ENCODE data around the gene SPATA31D4.
"Not testable (repeated sequence)": the region's sequence is repeated elsewhere in the genome, so short reads cannot be mapped to it uniquely, and the experiment has no call there.

SPATA31D4 gene

GRCh38 chr9:81928305-81928704, at the start of gene SPATA31D4:
SPATA31D4 (plus strand) TSS chr9:81928428; CDS start chr9:81928514, 86 bp downstream.
- not testable (repeated sequence) for H3K9me3 Mint-ChIP-seq; H3K36me3 Mint-ChIP-seq (ENCODE audit: low read depth); H3K4me3 Mint-ChIP-seq; H3K27me3 Mint-ChIP-seq; H3K27ac Mint-ChIP-seq; H3K4me1 Mint-ChIP-seq (ENCODE audit: low read depth)

GRCh38 chr9:81878530-81878929, 49.7 kb upstream of the SPATA31D4 start:
- H3K4me3 Mint-ChIP-seq, result no peak overlapping the region
- H3K4me1 Mint-ChIP-seq (ENCODE audit: low read depth), result no peaks in the 10 kb centered on the region
- no peak overlapping the region for H3K27ac Mint-ChIP-seq
- H3K36me3 Mint-ChIP-seq (ENCODE audit: low read depth), result no peaks in the 10 kb centered on the region
- no peaks in the 10 kb centered on the region for H3K27me3 Mint-ChIP-seq
- H3K9me3 Mint-ChIP-seq, result peaks cover 4% of the 10 kb centered on the region

- H3K36me3 Mint-ChIP-seq (ENCODE audit: low read depth), result no peaks in the 10 kb centered on the region
- H3K27ac Mint-ChIP-seq, result no peak overlapping the region
- peaks cover 4% of the 10 kb centered on the region for H3K9me3 Mint-ChIP-seq
- H3K27me3 Mint-ChIP-seq, result no peaks in the 10 kb centered on the region
- H3K4me3 Mint-ChIP-seq, result no peak overlapping the region
- no peaks in the 10 kb centered on the region for H3K4me1 Mint-ChIP-seq (ENCODE audit: low read depth)
These were observed 48.7 kb upstream of the SPATA31D4 start for GRCh38 chr9:81879501-81879916.

GRCh38 chr9:81885602-81886001, 42.6 kb upstream of the SPATA31D4 start:
- Mint-ChIP-seq H3K4me1 (ENCODE audit: low read depth) (no peaks in the 10 kb centered on the region), H3K9me3 (no peaks in the 10 kb centered on the region), H3K27me3 (no peaks in the 10 kb centered on the region), H3K27ac (no peak overlapping the region), H3K4me3 (no peak overlapping the region), H3K36me3 (ENCODE audit: low read depth) (no peaks in the 10 kb centered on the region)

GRCh38 chr9:81886665-81887064, 41.6 kb upstream of the SPATA31D4 start:
- Mint-ChIP-seq H3K27me3 (no peaks in the 10 kb centered on the region), H3K27ac (no peak overlapping the region), H3K36me3 (ENCODE audit: low read depth) (no peaks in the 10 kb centered on the region)

GRCh38 chr9:81890104-81890503, 38.1 kb upstream of the SPATA31D4 start:
- Mint-ChIP-seq H3K36me3 (ENCODE audit: low read depth) (no peaks in the 10 kb centered on the region), H3K27ac (no peak overlapping the region), H3K4me1 (ENCODE audit: low read depth) (no peaks in the 10 kb centered on the region), H3K4me3 (no peak overlapping the region), H3K9me3 (no peaks in the 10 kb centered on the region), H3K27me3 (no peaks in the 10 kb centered on the region)

More at GRCh38 chr9:81886665-81887064, 41.6 kb upstream of the SPATA31D4 start:
- no peaks in the 10 kb centered on the region for H3K4me1 Mint-ChIP-seq (ENCODE audit: low read depth)
- H3K9me3 Mint-ChIP-seq, result no peaks in the 10 kb centered on the region
- no peak overlapping the region for H3K4me3 Mint-ChIP-seq

- peaks cover 4% of the 10 kb centered on the region for H3K9me3 Mint-ChIP-seq
- H3K36me3 Mint-ChIP-seq (ENCODE audit: low read depth), result no peaks in the 10 kb centered on the region
- H3K4me3 Mint-ChIP-seq, result no peak overlapping the region
- peaks cover 4% of the 10 kb centered on the region for H3K27me3 Mint-ChIP-seq
- no peaks in the 10 kb centered on the region for H3K4me1 Mint-ChIP-seq (ENCODE audit: low read depth)
- H3K27ac Mint-ChIP-seq, result no peak overlapping the region
These were observed 35.8 kb upstream of the SPATA31D4 start for GRCh38 chr9:81892440-81892839.

- H3K27ac Mint-ChIP-seq, result no peak overlapping the region
These were observed 34.3 kb upstream of the SPATA31D4 start for GRCh38 chr9:81893929-81894328.

GRCh38 chr9:81894891-81895290, 33.3 kb upstream of the SPATA31D4 start:
- H3K9me3 Mint-ChIP-seq, result peaks cover 4% of the 10 kb centered on the region
- no peaks in the 10 kb centered on the region for H3K4me1 Mint-ChIP-seq (ENCODE audit: low read depth)
- H3K27me3 Mint-ChIP-seq, result peaks cover 4% of the 10 kb centered on the region
- no peaks in the 10 kb centered on the region for H3K36me3 Mint-ChIP-seq (ENCODE audit: low read depth)
- H3K4me3 Mint-ChIP-seq, result no peak overlapping the region
- H3K27ac Mint-ChIP-seq, result no peak overlapping the region

More at GRCh38 chr9:81893929-81894328, 34.3 kb upstream of the SPATA31D4 start:
- H3K4me1 Mint-ChIP-seq (ENCODE audit: low read depth), result no peaks in the 10 kb centered on the region
- peaks cover 4% of the 10 kb centered on the region for H3K27me3 Mint-ChIP-seq
- no peaks in the 10 kb centered on the region for H3K36me3 Mint-ChIP-seq (ENCODE audit: low read depth)
- peaks cover 4% of the 10 kb centered on the region for H3K9me3 Mint-ChIP-seq
- no peak overlapping the region for H3K4me3 Mint-ChIP-seq

- H3K4me1 Mint-ChIP-seq (ENCODE audit: low read depth), result no peaks in the 10 kb centered on the region
- H3K27me3 Mint-ChIP-seq, result peaks cover 4% of the 10 kb centered on the region
- no peak overlapping the region for H3K4me3 Mint-ChIP-seq
- peaks cover 4% of the 10 kb centered on the region for H3K9me3 Mint-ChIP-seq
- H3K36me3 Mint-ChIP-seq (ENCODE audit: low read depth), result no peaks in the 10 kb centered on the region
- no peak overlapping the region for H3K27ac Mint-ChIP-seq
These were observed 32.2 kb upstream of the SPATA31D4 start for GRCh38 chr9:81896070-81896469.

GRCh38 chr9:81898851-81899250, 29.4 kb upstream of the SPATA31D4 start:
- no peak overlapping the region for H3K27ac Mint-ChIP-seq
- peaks cover 4% of the 10 kb centered on the region for H3K27me3 Mint-ChIP-seq
- no peak overlapping the region for H3K4me3 Mint-ChIP-seq
- H3K4me1 Mint-ChIP-seq (ENCODE audit: low read depth), result no peaks in the 10 kb centered on the region
- H3K9me3 Mint-ChIP-seq, result peaks cover 4% of the 10 kb centered on the region
- no peaks in the 10 kb centered on the region for H3K36me3 Mint-ChIP-seq (ENCODE audit: low read depth)

GRCh38 chr9:81902196-81902595, 26.0 kb upstream of the SPATA31D4 start:
- no peaks in the 10 kb centered on the region for H3K4me1 Mint-ChIP-seq (ENCODE audit: low read depth)
- H3K4me3 Mint-ChIP-seq, result no peak overlapping the region
- H3K36me3 Mint-ChIP-seq (ENCODE audit: low read depth), result no peaks in the 10 kb centered on the region
- no peak overlapping the region for H3K27ac Mint-ChIP-seq
- H3K27me3 Mint-ChIP-seq, result no peaks in the 10 kb centered on the region
- no peaks in the 10 kb centered on the region for H3K9me3 Mint-ChIP-seq

- no peaks in the 10 kb centered on the region for H3K4me1 Mint-ChIP-seq (ENCODE audit: low read depth)
- H3K9me3 Mint-ChIP-seq, result no peaks in the 10 kb centered on the region
- no peak overlapping the region for H3K27ac Mint-ChIP-seq
- H3K36me3 Mint-ChIP-seq (ENCODE audit: low read depth), result no peaks in the 10 kb centered on the region
- H3K4me3 Mint-ChIP-seq, result no peak overlapping the region
- no peaks in the 10 kb centered on the region for H3K27me3 Mint-ChIP-seq
These were observed 25.6 kb upstream of the SPATA31D4 start for GRCh38 chr9:81902626-81903025.

GRCh38 chr9:81906671-81907070, 21.6 kb upstream of the SPATA31D4 start:
- Mint-ChIP-seq H3K27me3 (no peaks in the 10 kb centered on the region), H3K36me3 (ENCODE audit: low read depth) (no peaks in the 10 kb centered on the region), H3K4me3 (no peak overlapping the region), H3K27ac (no peak overlapping the region), H3K4me1 (ENCODE audit: low read depth) (no peaks in the 10 kb centered on the region), H3K9me3 (no peaks in the 10 kb centered on the region)

- Mint-ChIP-seq H3K9me3 (no peaks in the 10 kb centered on the region), H3K27me3 (peaks cover 5% of the 10 kb centered on the region), H3K27ac (no peak overlapping the region), H3K4me3 (no peak overlapping the region), H3K4me1 (ENCODE audit: low read depth) (no peaks in the 10 kb centered on the region), H3K36me3 (ENCODE audit: low read depth) (no peaks in the 10 kb centered on the region)
These were observed 16.1 kb upstream of the SPATA31D4 start for GRCh38 chr9:81912135-81912534.

- Mint-ChIP-seq H3K4me1 (ENCODE audit: low read depth) (no peaks in the 10 kb centered on the region), H3K36me3 (ENCODE audit: low read depth) (no peaks in the 10 kb centered on the region), H3K27ac (no peak overlapping the region), H3K4me3 (no peak overlapping the region), H3K9me3 (no peaks in the 10 kb centered on the region), H3K27me3 (peaks cover 5% of the 10 kb centered on the region)
These were observed 12.3 kb upstream of the SPATA31D4 start for GRCh38 chr9:81915801-81916505.
